Tibial nerve (tissue), 3 donors: ENCODE results near the gene MAPRE2.

Source experiments
- POLR2A ChIP-seq, 2 donors: fragments of 450-650 bp; IDR thresholded peaks; one replicate each; pipeline ENCODE4 v1.6.1; 2017; ENCODE audit warnings: antibody characterized with exemption in 2 of 2, mild to moderate bottlenecking in 2 of 2, moderate library complexity in 2 of 2
- TF ChIP-seq, protein P1 (sequence below), 5 experiments: fragments of 200-600 bp in 3 of 5; fragments of 450-650 bp in 2 of 5; sonication (generic) in 3 of 5; IDR thresholded peaks; one replicate each; pipeline ENCODE4 v1.5.1; 2016 to 2019; ENCODE audit warnings: antibody characterized with exemption in 5 of 5, mild to moderate bottlenecking in 3 of 5, moderate library complexity in 2 of 5

DNA sequence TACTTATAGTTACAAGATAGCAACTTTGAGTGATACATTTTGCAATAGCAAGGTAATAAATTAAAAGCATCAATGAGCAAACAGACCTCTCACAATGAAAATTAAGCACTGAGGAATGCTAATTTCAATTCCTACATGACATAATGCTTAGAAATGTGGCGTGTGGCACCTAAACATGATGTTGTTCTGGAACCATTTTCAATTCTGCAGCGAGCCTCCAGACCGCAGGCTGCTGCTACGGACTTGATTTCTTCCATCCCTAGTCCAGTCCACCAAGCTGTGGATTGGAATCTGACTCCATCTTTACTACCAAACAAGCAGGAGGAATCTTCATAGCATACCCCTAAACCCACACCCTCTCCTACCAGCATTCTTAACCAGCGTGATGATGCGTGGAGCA, 140.9 kb downstream of the MAPRE2 start:
- TF ChIP-seq, protein P1, sequence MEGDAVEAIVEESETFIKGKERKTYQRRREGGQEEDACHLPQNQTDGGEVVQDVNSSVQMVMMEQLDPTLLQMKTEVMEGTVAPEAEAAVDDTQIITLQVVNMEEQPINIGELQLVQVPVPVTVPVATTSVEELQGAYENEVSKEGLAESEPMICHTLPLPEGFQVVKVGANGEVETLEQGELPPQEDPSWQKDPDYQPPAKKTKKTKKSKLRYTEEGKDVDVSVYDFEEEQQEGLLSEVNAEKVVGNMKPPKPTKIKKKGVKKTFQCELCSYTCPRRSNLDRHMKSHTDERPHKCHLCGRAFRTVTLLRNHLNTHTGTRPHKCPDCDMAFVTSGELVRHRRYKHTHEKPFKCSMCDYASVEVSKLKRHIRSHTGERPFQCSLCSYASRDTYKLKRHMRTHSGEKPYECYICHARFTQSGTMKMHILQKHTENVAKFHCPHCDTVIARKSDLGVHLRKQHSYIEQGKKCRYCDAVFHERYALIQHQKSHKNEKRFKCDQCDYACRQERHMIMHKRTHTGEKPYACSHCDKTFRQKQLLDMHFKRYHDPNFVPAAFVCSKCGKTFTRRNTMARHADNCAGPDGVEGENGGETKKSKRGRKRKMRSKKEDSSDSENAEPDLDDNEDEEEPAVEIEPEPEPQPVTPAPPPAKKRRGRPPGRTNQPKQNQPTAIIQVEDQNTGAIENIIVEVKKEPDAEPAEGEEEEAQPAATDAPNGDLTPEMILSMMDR (IDR thresholded peaks at IDR 0.05), result no peak
- no peak for TF ChIP-seq POLR2A (IDR thresholded peaks at IDR 0.05)
